Measurements from ENCODE around the gene JADE1.
A peak's percentile ranks its signal among the peaks of the same experiment; 100 is the strongest.

Gene JADE1

DNA sequence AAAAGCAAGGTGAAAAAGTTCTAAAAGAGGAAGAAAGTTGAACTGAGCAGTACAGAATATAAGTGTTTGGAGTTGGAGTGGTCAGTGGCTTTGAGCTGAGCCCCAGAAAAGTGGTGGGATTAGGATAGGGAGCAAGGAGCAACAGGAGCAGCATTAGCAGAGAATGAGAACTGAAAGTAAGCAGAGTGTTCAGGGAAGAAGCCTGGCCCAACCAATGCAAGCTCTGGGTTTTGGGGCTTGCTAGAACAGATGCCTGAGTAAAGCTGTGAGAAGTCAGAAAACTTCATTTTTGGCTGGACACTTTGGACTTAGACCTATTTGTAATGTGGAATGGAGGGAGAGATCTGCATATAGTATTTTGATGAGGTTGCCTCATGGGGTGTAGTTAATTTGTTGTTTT, 17.8 kb downstream of the JADE1 start:
- H3K27ac ChIP-seq, result no peak overlapping the region
- ChIA-PET CTCF (no interaction called here), POLR2A (ENCODE audit: low non-redundant PET) (no interaction called here)
- TF ChIP-seq, protein P1, sequence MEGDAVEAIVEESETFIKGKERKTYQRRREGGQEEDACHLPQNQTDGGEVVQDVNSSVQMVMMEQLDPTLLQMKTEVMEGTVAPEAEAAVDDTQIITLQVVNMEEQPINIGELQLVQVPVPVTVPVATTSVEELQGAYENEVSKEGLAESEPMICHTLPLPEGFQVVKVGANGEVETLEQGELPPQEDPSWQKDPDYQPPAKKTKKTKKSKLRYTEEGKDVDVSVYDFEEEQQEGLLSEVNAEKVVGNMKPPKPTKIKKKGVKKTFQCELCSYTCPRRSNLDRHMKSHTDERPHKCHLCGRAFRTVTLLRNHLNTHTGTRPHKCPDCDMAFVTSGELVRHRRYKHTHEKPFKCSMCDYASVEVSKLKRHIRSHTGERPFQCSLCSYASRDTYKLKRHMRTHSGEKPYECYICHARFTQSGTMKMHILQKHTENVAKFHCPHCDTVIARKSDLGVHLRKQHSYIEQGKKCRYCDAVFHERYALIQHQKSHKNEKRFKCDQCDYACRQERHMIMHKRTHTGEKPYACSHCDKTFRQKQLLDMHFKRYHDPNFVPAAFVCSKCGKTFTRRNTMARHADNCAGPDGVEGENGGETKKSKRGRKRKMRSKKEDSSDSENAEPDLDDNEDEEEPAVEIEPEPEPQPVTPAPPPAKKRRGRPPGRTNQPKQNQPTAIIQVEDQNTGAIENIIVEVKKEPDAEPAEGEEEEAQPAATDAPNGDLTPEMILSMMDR (conservative IDR thresholded peaks at IDR 0.05; ENCODE audit: low read depth), result no peak
- DNase-seq (ENCODE audit: low spot score), result no peak

DNA sequence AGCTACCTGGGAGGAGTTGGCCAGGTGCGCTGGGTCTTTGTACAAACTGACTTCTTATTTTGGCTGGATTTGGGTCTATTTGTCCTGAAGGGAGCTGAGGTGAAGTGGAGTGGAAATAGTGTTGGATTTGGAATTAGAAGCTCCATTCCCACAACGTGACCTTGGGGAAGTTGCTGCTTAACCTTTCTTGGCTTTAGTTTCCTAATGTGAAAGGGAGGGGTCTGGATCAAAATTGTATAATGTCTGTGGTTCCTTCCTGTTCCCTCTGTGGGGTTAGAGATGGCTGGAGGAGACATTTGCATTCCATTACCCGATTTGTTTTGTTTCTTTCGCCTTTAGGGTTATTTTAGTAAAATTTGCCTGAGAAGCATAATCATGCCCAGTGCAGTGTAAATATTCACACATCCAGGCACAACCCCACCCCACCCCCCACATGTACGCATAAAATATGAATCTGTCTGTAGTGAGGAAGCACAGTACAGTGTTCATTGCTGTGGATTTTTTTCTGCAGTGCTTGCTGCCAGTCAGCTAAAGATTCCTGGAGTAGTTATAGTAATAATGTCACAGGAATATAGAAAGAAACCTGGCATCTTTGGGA, 21.5 kb downstream of the JADE1 start:
- DNase-seq (ENCODE audit: low spot score), result no peak
- H3K27ac ChIP-seq, result no peak overlapping the region
- POLR2A ChIA-PET (ENCODE audit: low non-redundant PET), result no interaction called here
- TF ChIP-seq, protein P1 (conservative IDR thresholded peaks at IDR 0.05; ENCODE audit: low read depth), result no peak
- CTCF ChIA-PET, result interaction anchor here (0.6 kb wide), 2 partner anchors 10 to 403 kb away, joined by 3 read pairs; no protein-coding TSS in a partner anchor

DNA sequence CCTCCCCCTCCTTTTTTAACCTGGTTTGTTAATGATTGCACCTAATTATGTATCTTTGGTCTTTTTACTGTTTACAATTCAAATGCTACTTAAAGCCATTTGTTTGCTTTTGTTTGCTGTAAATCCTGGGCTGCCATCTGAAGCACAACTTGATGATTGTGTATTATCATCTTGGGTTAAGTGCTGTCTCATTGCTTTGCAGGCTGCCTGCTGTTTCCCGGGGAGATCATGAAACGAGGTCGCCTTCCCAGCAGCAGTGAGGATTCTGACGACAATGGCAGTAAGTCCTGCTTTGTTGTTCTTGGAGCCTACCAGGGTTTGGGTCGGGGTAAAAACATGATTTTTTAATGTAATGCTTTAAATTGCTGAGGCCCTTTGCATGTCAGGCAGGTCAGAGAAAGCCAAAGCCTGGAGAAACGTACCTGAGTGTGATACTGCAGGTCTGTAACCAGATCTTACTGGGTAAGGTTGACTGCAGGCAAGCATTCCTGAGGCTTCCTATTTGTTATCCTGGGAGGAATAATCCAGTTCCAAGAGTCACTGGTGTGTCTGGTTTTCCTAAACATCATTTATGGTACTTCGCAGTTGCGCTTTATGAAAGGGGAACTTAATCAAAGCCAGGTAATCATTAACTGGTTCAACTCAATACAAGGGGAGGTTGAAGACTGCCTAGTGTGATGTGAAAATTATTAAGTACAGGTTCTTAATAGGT, 22.2 kb downstream of the JADE1 start:
- CTCF ChIA-PET, result interaction anchor here (0.6 kb wide), 1 partner anchor 29 kb away, joined by 3 read pairs; no protein-coding TSS in a partner anchor
- TF ChIP-seq, protein P1 (conservative IDR thresholded peaks at IDR 0.05; ENCODE audit: low read depth), result no peak
- POLR2A ChIA-PET (ENCODE audit: low non-redundant PET), result no interaction called here
- no peak overlapping the region for H3K27ac ChIP-seq
- DNase-seq (ENCODE audit: low spot score), result no peak

DNA sequence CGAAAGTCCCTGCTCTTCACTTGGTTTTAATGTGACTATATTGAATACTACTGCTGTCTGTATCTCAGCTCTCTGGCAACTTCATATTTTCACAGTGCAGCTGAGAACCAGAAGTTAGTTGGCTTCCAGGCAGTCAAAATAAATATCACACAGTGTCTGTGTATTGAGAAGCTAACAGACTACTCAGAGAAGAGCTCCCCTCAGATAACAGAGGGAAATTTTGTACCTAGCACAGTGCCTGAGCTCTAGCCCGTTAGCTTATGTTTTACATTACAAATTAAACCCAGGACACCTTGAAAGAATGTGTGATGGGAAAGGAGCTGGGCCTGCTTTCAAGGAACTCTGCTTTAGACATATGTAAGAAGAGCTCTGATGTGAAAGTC, 22.7 kb downstream of the JADE1 start:
- no peak overlapping the region for H3K27ac ChIP-seq
- POLR2A ChIA-PET (ENCODE audit: low non-redundant PET), result no interaction called here
- CTCF ChIA-PET, result interaction anchor here (0.6 kb wide), 1 partner anchor 29 kb away, joined by 3 read pairs; no protein-coding TSS in a partner anchor
- DNase-seq (ENCODE audit: low spot score), result no peak
- TF ChIP-seq, protein P1 (conservative IDR thresholded peaks at IDR 0.05; ENCODE audit: low read depth), result no peak

DNA sequence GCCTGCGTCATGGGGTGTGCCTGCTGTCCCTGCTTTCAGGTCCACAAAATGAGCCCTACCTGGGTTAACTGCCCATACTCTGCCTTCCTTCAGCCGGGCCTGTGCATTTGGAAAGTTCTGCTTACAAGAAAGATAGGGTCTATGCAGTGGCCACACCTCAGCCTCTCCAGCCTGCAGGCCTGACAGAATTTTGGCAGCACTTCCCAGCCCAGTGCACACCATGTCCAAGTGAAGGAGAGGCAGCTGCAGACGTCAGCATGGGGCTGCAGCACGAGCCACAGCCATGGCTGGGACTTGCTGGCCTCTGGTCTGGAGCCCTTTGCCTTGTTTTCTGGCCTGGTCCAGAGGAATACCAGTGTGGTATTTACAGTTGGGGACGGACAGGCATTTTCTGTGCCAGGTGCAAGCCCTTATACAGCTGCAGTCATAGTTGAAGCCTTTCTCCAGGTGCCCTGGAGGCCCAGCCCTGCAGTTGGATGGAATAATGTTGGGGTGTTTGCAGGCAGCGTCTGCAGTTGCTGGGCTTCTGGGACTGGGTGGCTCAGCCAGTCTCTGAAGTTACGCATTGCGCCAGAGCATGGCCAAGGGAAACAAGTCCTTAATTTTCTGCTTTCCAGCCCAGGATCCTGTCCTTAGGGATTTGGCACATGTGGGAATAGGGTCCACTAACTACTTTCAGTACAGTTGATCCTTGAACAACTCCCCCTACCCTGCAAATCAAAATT, 26.2 kb downstream of the JADE1 start:
- DNase-seq (ENCODE audit: low spot score), result no peak
- POLR2A ChIA-PET (ENCODE audit: low non-redundant PET), result no interaction called here
- CTCF ChIA-PET, result interaction anchor here (0.6 kb wide), 1 partner anchor 235 kb away, joined by 3 read pairs; no protein-coding TSS in a partner anchor
- H3K27ac ChIP-seq, result peak overlapping the region; percentile 15; the same call in 1 of the 2 replicates
- TF ChIP-seq, protein P1 (conservative IDR thresholded peaks at IDR 0.05; ENCODE audit: low read depth), result no peak

DNA sequence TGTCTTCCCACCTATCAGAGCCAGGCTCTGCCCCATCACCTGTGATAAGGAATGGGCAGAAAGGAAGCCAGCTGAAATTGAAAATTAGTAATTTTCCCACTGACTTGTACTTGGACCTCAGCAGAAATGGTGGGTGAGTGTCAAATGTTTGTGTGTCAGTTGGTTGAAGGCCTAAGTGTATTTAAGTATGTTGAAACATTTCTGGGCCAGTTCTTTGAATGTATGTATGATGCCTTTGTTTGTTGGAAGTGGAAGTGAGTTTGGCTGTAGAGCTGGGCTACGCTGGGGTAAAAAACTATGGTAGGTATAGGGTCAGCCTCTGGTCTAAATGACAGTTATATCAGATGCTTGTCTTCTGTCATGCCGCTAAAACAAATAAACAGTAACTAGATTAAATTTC, 27.7 kb downstream of the JADE1 start:
- TF ChIP-seq, protein P1 (conservative IDR thresholded peaks at IDR 0.05; ENCODE audit: low read depth), result no peak
- ChIA-PET CTCF (no interaction called here), POLR2A (ENCODE audit: low non-redundant PET) (no interaction called here)

More for the DNA sequence above, 27.7 kb downstream of the JADE1 start:
- no peak for DNase-seq (ENCODE audit: low spot score)
- no peak overlapping the region for H3K27ac ChIP-seq

All from RWPE1 (cell line).